IPS-15b (cell line): ENCODE measurements around the gene PACS2.
"Not testable (repeated sequence)": the region's sequence is repeated elsewhere in the genome, so short reads cannot be mapped to it uniquely, and the experiment has no call there.

Experiments used
- H3K27me3 ChIP-seq: one replicate; pipeline ENCODE4 v1.6.1; 2013; ENCODE audit warnings: low read length; ENCODE audit not compliant: control insufficient read depth, insufficient read depth
- H3K36me3 ChIP-seq: one replicate; pipeline ENCODE4 v1.6.1; 2013; ENCODE audit warnings: low read length; ENCODE audit not compliant: control insufficient read depth, insufficient read depth
- H3K4me1 ChIP-seq: one replicate; pipeline ENCODE4 v1.6.1; 2013; ENCODE audit warnings: mild to moderate bottlenecking, low read length; ENCODE audit not compliant: control insufficient read depth, insufficient read depth
- H3K4me3 ChIP-seq: one replicate; pipeline ENCODE4 v1.5.1; 2013; ENCODE audit warnings: low read depth, low read length
- H3K9ac ChIP-seq: one replicate; pipeline ENCODE4 v1.6.1; 2013; ENCODE audit warnings: low read depth, mild to moderate bottlenecking, low read length
- H3K9me3 ChIP-seq: one replicate; pipeline ENCODE4 v1.6.1; 2013; ENCODE audit warnings: mild to moderate bottlenecking, low read length; ENCODE audit not compliant: control insufficient read depth, insufficient read depth

The PACS2 gene

GRCh38 chr14:105314287-105315200 is at the start of gene PACS2:
TSS of gene PACS2 (plus strand) at chr14:105314748. CDS start at chr14:105314919, 171 bp downstream.
- no peak within 1 kb of the TSS for H3K9ac ChIP-seq
- H3K4me3 ChIP-seq, result peak within 1 kb of the TSS; percentile 71
- no peaks in the 10 kb centered on the region for H3K27me3 ChIP-seq
- no peaks in the 10 kb centered on the region for H3K36me3 ChIP-seq
- peaks cover 5% of the 10 kb centered on the region for H3K4me1 ChIP-seq
- H3K9me3 ChIP-seq, result no peaks in the 10 kb centered on the region

DNA sequence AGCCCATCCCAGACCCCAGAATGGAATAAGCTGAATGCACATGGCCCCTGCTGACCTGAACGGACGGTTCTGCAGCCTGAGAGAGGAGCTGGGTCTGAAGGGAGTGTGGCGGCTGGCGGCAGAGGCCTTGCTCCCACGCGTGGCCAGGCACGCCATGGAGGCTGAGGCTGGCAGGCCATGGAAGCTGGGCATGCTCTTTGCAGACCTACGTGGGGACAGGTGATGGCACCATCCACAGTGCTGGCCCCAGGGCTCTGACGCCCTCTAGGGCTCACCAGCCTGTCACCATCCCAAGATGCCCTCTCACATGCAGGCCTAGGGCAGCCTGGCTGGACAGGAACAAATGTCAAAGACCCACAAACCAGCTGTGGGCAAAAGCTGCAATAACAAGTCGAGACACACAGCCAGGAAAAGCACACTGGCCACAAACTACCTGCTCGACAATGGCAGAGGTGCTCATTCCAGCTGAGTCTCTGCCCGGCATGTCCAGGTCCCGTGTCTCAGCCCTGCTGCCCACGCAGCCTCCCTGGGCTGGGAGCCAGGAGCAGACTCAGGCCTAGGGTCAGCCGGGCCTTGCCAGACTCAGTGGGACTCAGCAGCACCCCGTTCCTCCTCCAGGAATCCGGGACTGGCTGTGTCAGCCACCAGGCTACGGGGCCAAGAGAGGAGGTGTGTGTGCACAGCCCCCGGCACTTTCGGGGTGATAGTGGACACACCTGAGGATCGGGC is 46.6 kb upstream of the PACS2 start:
- H3K9ac ChIP-seq, result no peak overlapping the region
- no peaks in the 10 kb centered on the region for H3K27me3 ChIP-seq
- no peaks in the 10 kb centered on the region for H3K9me3 ChIP-seq
- no peaks in the 10 kb centered on the region for H3K4me1 ChIP-seq
- no peak overlapping the region for H3K4me3 ChIP-seq
- peaks cover 3% of the 10 kb centered on the region for H3K36me3 ChIP-seq

- Histone ChIP-seq H3K4me3 (no peak overlapping the region), H3K9ac (no peak overlapping the region), H3K4me1 (no peaks in the 10 kb centered on the region), H3K36me3 (peaks cover 3% of the 10 kb centered on the region), H3K9me3 (no peaks in the 10 kb centered on the region), H3K27me3 (no peaks in the 10 kb centered on the region)
Measured at GRCh38 chr14:105268736-105269354, 45.7 kb upstream of the PACS2 start.

DNA sequence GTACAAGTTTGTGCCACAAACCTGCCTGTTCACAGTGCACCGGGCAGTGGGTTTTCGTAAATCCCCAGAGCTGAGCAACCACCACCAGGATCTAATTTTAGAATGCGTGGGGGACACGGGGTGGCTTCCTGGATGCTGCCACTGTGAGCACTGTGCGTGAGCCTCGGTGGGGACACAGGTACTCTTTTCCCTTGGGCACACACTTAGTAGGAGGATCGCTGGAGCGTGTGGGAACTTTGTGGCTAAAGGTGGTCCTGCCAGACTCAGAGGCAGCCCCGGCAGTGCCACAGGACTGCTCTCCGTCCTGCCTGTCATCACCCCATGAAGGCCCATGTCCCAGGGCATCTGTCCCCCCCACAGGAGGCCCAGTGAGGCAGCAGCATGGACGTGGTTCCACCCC is 45.1 kb upstream of the PACS2 start:
- H3K36me3 ChIP-seq, result peaks cover 3% of the 10 kb centered on the region

GRCh38 chr14:105271224-105271890 is 43.2 kb upstream of the PACS2 start:
- H3K36me3 ChIP-seq, result peaks cover 3% of the 10 kb centered on the region
- H3K4me3 ChIP-seq, result no peak overlapping the region
- H3K27me3 ChIP-seq, result no peaks in the 10 kb centered on the region
- H3K9ac ChIP-seq, result no peak overlapping the region
- no peaks in the 10 kb centered on the region for H3K4me1 ChIP-seq
- no peaks in the 10 kb centered on the region for H3K9me3 ChIP-seq

More for the DNA sequence above, 45.1 kb upstream of the PACS2 start:
- no peaks in the 10 kb centered on the region for H3K4me1 ChIP-seq
- no peak overlapping the region for H3K4me3 ChIP-seq
- H3K9ac ChIP-seq, result no peak overlapping the region
- no peaks in the 10 kb centered on the region for H3K27me3 ChIP-seq
- H3K9me3 ChIP-seq, result no peaks in the 10 kb centered on the region

DNA sequence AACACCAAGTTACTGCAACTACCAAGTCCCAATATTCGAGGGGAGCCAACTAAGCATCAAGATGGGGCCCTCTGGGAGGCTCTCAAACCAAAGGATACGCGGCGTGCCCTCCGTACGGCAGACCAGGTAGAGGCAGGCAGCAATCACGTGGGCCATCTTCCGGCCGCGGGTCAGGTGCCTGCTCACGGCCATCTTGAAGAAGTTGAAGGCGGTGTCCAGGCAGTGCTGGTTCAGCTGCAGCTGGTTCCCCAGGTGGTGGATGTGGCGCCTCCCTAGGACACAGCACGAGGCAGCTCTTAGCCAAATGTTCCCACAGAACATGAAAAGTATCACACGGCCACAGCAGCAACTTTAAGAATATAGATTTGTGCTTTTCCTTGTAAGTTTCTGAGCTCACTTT is 41.9 kb upstream of the PACS2 start:
- Histone ChIP-seq H3K4me3 (no peak overlapping the region), H3K9ac (no peak overlapping the region), H3K27me3 (no peaks in the 10 kb centered on the region), H3K9me3 (no peaks in the 10 kb centered on the region), H3K4me1 (no peaks in the 10 kb centered on the region), H3K36me3 (peaks cover 3% of the 10 kb centered on the region)

DNA sequence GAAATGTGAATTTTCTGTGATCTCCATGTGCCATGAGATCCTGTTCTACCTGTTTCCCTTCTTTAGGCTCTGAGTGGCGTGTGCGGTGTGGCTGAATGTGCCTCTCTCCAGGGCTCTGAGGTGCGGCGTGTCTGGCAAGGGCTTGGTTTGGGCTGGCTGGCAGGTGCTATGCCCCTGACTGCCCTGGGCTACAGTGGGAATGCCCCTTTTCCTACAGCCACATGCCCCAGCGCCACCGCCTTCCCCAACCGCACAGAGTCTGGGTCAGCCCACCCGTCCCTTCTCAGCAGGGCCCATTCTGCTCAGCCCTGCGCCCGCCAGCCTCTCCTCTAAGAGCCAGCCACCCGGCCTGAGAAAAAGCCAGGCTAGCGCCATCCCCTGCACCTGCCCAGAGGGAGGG is 41.5 kb upstream of the PACS2 start:
- no peak overlapping the region for H3K4me3 ChIP-seq
- H3K27me3 ChIP-seq, result no peaks in the 10 kb centered on the region
- no peaks in the 10 kb centered on the region for H3K4me1 ChIP-seq
- no peaks in the 10 kb centered on the region for H3K9me3 ChIP-seq
- H3K36me3 ChIP-seq, result peaks cover 3% of the 10 kb centered on the region
- H3K9ac ChIP-seq, result no peak overlapping the region

DNA sequence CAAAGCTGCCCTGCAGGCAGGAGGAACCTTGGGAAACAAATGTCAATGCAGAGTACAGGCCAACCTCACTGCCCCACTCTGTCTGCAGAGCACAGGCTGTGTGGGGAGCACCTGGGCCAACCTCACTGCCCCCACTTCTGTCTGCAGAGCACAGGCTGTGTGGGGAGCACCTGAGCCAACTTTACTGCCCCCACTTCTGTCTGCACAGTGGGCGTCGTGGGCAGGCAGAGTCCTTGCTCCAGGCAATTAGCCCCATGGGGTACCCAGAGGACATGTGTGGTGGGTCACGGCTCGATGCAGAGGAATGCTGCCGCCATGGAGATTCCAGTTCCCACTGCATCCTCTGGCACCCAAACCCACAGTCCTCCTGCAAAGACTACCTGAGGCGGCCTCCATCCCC is 39.9 kb upstream of the PACS2 start:
- Histone ChIP-seq H3K27me3 (no peaks in the 10 kb centered on the region), H3K9me3 (no peaks in the 10 kb centered on the region), H3K4me3 (no peak overlapping the region), H3K36me3 (no peaks in the 10 kb centered on the region), H3K4me1 (no peaks in the 10 kb centered on the region), H3K9ac (no peak overlapping the region)

- no peaks in the 10 kb centered on the region for H3K4me1 ChIP-seq
- no peak overlapping the region for H3K4me3 ChIP-seq
- no peaks in the 10 kb centered on the region for H3K36me3 ChIP-seq
- H3K9ac ChIP-seq, result no peak overlapping the region
- no peaks in the 10 kb centered on the region for H3K27me3 ChIP-seq
- H3K9me3 ChIP-seq, result no peaks in the 10 kb centered on the region
Measured at GRCh38 chr14:105275267-105275946, 39.1 kb upstream of the PACS2 start.

GRCh38 chr14:105277448-105277847 is 37.1 kb upstream of the PACS2 start:
- not testable (repeated sequence) for H3K9ac ChIP-seq, H3K9me3 ChIP-seq, H3K4me3 ChIP-seq, H3K4me1 ChIP-seq, H3K36me3 ChIP-seq, H3K27me3 ChIP-seq
